K562 (cell line): ENCODE measurements around the gene RUSC2. TPM values are rescaled to one million over a fixed set of nuclear protein-coding genes. Genes with fewer than 3 reads are reported as not detected.

Experiments used
- ATAC-seq: fragments of 200-7000 bp; cut with Tn5 transposase; 3 replicates; pipeline ENCODE4 v1.9.1; 2020; ENCODE audit warnings: moderate library complexity
- BruUV-seq: library from RNA; stranded (reverse); fragments of 400-500 nt; replicated peaks from 2 replicates; lab custom pipeline; 2021; lab: Mats Ljungman, UMichigan
- CTCF ChIA-PET: fragments of 300-600 bp; formaldehyde crosslinking; extraction: SDS; loops from one replicate; lab custom pipeline; 2021; ENCODE audit warnings: low intra/inter-chr PET ratio; lab: Yijun Ruan, JAX
- POLR2A ChIA-PET: fragments of 300-600, 350-650 bp; sonication (Branson Sonifier 250); formaldehyde crosslinking; extraction: SDS; loops from one replicate; lab custom pipeline; 2021; ENCODE audit warnings: antibody characterized with exemption, inconsistent platforms; lab: Yijun Ruan, JAX
- DNase-seq, 4 experiments: peaks; one replicate each; pipeline versions ENCODE4 v3.0.0 to v3.0.0-alpha.2; 2011 to 2018; ENCODE audit warnings: low spot score in 3 of 4, mixed read lengths in 3 of 4; ENCODE audit errors: extremely low read depth in 1 of 4
- FAIRE-seq: peaks from 2 replicates; lab custom pipeline; 2011; peaks lifted over from hg19 to GRCh38; lab: Jason Lieb, UNC
- H2AFZ ChIP-seq: 2 replicates; pipeline ENCODE4 v1.6.0; 2011; ENCODE audit warnings: low read depth, low read length, control low read depth, inconsistent platforms
- H3K27ac ChIP-seq: fragments of 200-600 bp; 3 replicates; pipeline ENCODE4 v1.8.0; 2011; ENCODE audit warnings: low read depth, mild to moderate bottlenecking, control low read depth, inconsistent platforms, low read length, moderate library complexity, mixed read lengths; ENCODE audit errors: extremely low read depth
- H3K27me3 ChIP-seq, 2 experiments: fragments of 300-600 bp in 1 of 2; 2 replicates in 1 of 2; 3 replicates in 1 of 2; pipeline versions ENCODE4 v1.6.0 to v1.8.0; 2011; ENCODE audit warnings: inconsistent platforms in 2 of 2, low read length in 2 of 2, mild to moderate bottlenecking in 1 of 2, mixed read lengths in 1 of 2, moderate library complexity in 1 of 2; ENCODE audit not compliant: control insufficient read depth in 2 of 2, insufficient read depth in 2 of 2
- H3K36me3 ChIP-seq: fragments of 300-600 bp; 3 replicates; pipeline ENCODE4 v1.8.0; 2011; ENCODE audit warnings: mild to moderate bottlenecking, low read length, inconsistent platforms; ENCODE audit not compliant: control insufficient read depth, insufficient read depth
- H3K4me1 ChIP-seq, 2 experiments: fragments of 200-600 bp in 1 of 2; replicated peaks in 1 of 2; 2 replicates in 1 of 2; 3 replicates in 1 of 2; pipeline versions ENCODE4 v1.5.1 to v1.8.0; 2011; ENCODE audit warnings: inconsistent platforms in 2 of 2, low read length in 2 of 2, mild to moderate bottlenecking in 1 of 2, mixed read lengths in 1 of 2, moderate library complexity in 1 of 2; ENCODE audit not compliant: control insufficient read depth in 2 of 2, insufficient read depth in 2 of 2
- H3K4me2 ChIP-seq: 2 replicates; pipeline ENCODE4 v1.6.1; 2011; ENCODE audit warnings: low read length, control low read depth, inconsistent platforms, mixed read lengths; ENCODE audit not compliant: insufficient read depth
- H3K4me3 ChIP-seq: fragments of 200-600 bp; sonication (generic), shearing (Covaris generic); 2 replicates; pipeline ENCODE4 v1.5.1; 2016; ENCODE audit warnings: control low read depth, inconsistent platforms
- H3K79me2 ChIP-seq: fragments of 200-600 bp; 3 replicates; pipeline ENCODE4 v1.8.0; 2011; ENCODE audit warnings: low read length, inconsistent platforms; ENCODE audit not compliant: control insufficient read depth, insufficient read depth
- H3K9ac ChIP-seq, 2 experiments: 2 replicates each; pipeline versions ENCODE4 v1.6.0 to v1.6.1; 2011; ENCODE audit warnings: low read depth in 2 of 2, low read length in 2 of 2, control low read depth in 1 of 2, inconsistent platforms in 1 of 2, mild to moderate bottlenecking in 1 of 2, mixed read lengths in 1 of 2; ENCODE audit not compliant: insufficient read depth in 1 of 2
- H3K9me1 ChIP-seq: one replicate; pipeline ENCODE4 v1.6.0; 2011; ENCODE audit warnings: inconsistent platforms, mild to moderate bottlenecking, low read length, moderate library complexity; ENCODE audit not compliant: control insufficient read depth, insufficient read depth
- H3K9me3 ChIP-seq: replicated peaks from 2 replicates; pipeline ENCODE4 v1.5.1; 2011; ENCODE audit warnings: low read depth, low read length, inconsistent platforms; ENCODE audit not compliant: control insufficient read depth, insufficient read depth
- H4K20me1 ChIP-seq: replicated peaks from 2 replicates; pipeline ENCODE4 v1.6.1; 2011; ENCODE audit warnings: low read length, inconsistent platforms, mixed read lengths; ENCODE audit not compliant: control insufficient read depth, insufficient read depth
- BRD4 ChIP-seq: fragments of 200-600 bp; sonication (generic); IDR thresholded peaks from 2 replicates; pipeline ENCODE4 v1.6.1; 2017; ENCODE audit warnings: inconsistent platforms
- GATAD2A ChIP-seq: fragments of 450-650 bp; IDR thresholded peaks from 2 replicates; pipeline ENCODE4 v1.6.1; 2017
- KLF6 ChIP-seq: fragments of 250-450 bp; sonication (Bioruptor Pico); IDR thresholded peaks from 2 replicates; pipeline ENCODE4 v1.4.0; 2020; ENCODE audit warnings: mild to moderate bottlenecking, moderate library complexity, borderline replicate concordance
- PTBP1 ChIP-seq: fragments of 200-400 bp; formaldehyde crosslinking; IDR thresholded peaks from 2 replicates; pipeline ENCODE4 v1.6.1; 2017; ENCODE audit warnings: low read depth, low read length
- ZBTB9 ChIP-seq: fragments of 450-650 bp; formaldehyde crosslinking; IDR thresholded peaks from 2 replicates; pipeline ENCODE4 v1.4.0; 2020; ENCODE audit warnings: mild to moderate bottlenecking, moderate library complexity
- WGBS: fragments of 100-300 bp; shearing (Covaris generic); methylation state at CpG from one replicate; pipeline ENCODE4 v1.1.6; 2016; ENCODE audit warnings: low coverage, mixed read lengths; ENCODE audit not compliant: insufficient coverage; ENCODE audit errors: missing lambda C conversion rate; 5-methylcytosine and 5-hydroxymethylcytosine counted together
- in situ Hi-C: fragments of 300-500 bp; cut with MboI; formaldehyde crosslinking; loops from 4 replicates; pipeline ENCODE4 v1.15.0; 2018; ENCODE audit warnings: inconsistent platforms, mixed read lengths
- intact Hi-C: fragments of 100-400 bp; cut with micrococcal nuclease; formaldehyde crosslinking; loops from 2 replicates; pipeline ENCODE4 v1.14.2; 2022
- polyA plus RNA-seq, 8 experiments: library from polyadenylated mRNA; depleted of rRNA in 4 of 8; stranded (reverse) in 5 of 8; unstranded in 3 of 8; fragments of >200 nt; fragmentation: Nextera tagmentation in 2 of 8; fragmentation: Illumina TruSeq in 1 of 8; extraction: Ambion mirVana in 2 of 8; extraction: Trizol in 1 of 8; gene quantifications; 2 replicates each; pipeline versions ENCODE4 v1.2.1 to v1.2.3, GENCODE V29; 2011 to 2014; ENCODE audit warnings: inconsistent platforms in 1 of 8, missing spikeins in 1 of 8
- total RNA-seq, 7 experiments: library from RNA; depleted of rRNA in 6 of 7; stranded (reverse); fragments of >200 nt in 6 of 7; fragmentation: Illumina TruSeq in 2 of 7; extraction: Trizol in 2 of 7; gene quantifications; 2 replicates each; pipeline versions ENCODE4 v1.2.1 to v1.2.3, GENCODE V29; 2011 to 2021; ENCODE audit warnings: low replicate concordance in 1 of 7
- TF ChIP-seq, protein P1 (sequence below): fragments of 250-450 bp; sonication (Bioruptor Pico); IDR thresholded peaks from 2 replicates; pipeline ENCODE4 v1.8.0; 2021; ENCODE audit warnings: moderate library complexity, mild to moderate bottlenecking, inconsistent platforms

RUSC2 gene
- total and polyA plus RNA-seq, 9 of the 15 experiments (the other 6 are each of a cell fraction or from before 2014, with no cell fraction given) = 0.08 to 12.8 (median 3.1) TPM

GRCh38 chr9:35517131-35517530 is 27.2 kb downstream of the RUSC2 start:
- no TSS peak for BruUV-seq
- H3K27me3 ChIP-seq = no peaks in the 10 kb centered on the region
- DNase-seq (no peak), FAIRE-seq (no peak)
- ChIA-PET POLR2A (no interaction called here), CTCF (no interaction called here)
- WGBS = 94% methylated on average over 2 of the region's 3 CpGs
- no peak overlapping the region for H2AFZ ChIP-seq
- no peak overlapping the region for H3K27ac ChIP-seq
- H3K4me2 ChIP-seq = no peak overlapping the region
- intact Hi-C loops = no loop called here
- H4K20me1 ChIP-seq = no peaks in the 10 kb centered on the region
- H3K79me2 ChIP-seq = no peaks in the 10 kb centered on the region; the same call in 1 of the 3 replicates
- in situ Hi-C loops = no loop called here
- H3K4me3 ChIP-seq = no peak overlapping the region
- no peaks in the 10 kb centered on the region; the same call in 2 of the 3 replicates for H3K36me3 ChIP-seq
- TF ChIP-seq PTBP1 (no peak), ZBTB9 (CRISPR knock-in tag) (no peak), BRD4 (no peak), KLF6 (CRISPR knock-in tag) (no peak), GATAD2A (no peak)
- TF ChIP-seq, protein P1, sequence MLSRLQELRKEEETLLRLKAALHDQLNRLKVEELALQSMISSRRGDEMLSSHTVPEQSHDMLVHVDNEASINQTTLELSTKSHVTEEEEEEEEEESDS (CRISPR knock-in tag) = no peak
- TF ChIP-seq, all 486 proteins: peak for 0
- H3K9ac ChIP-seq = no peak overlapping the region
- H3K9me3 ChIP-seq = no peaks in the 10 kb centered on the region
- no peak for ATAC-seq
- no peaks in the 10 kb centered on the region for H3K9me1 ChIP-seq
- H3K4me1 ChIP-seq = no peaks in the 10 kb centered on the region; a peak in 1 of 5 replicates
